ENCODE data around the gene ZNHIT2.

- TF ChIP-seq CTCF (IDR thresholded peaks at IDR 0.05) (no peak), ZFX (IDR thresholded peaks at IDR 0.05; ENCODE audit: borderline replicate concordance) (no peak)
Observed at GRCh38 chr11:65107751-65108468, 9.6 kb downstream of the ZNHIT2 start.
